Parathyroid adenoma (tissue), 2 donors: ENCODE data around the gene TENT5C.

Experiments
- H2AFZ ChIP-seq: fragments of 300-600 bp; sonication (generic); one replicate; pipeline ENCODE4 v1.7.0; 2017; ENCODE audit warnings: antibody characterized with exemption, mild to moderate bottlenecking
- H3K27ac ChIP-seq: fragments of 300-600 bp; sonication (generic); one replicate; pipeline ENCODE4 v1.7.0; 2017
- H3K27me3 ChIP-seq: fragments of 300-600 bp; sonication (generic); one replicate; pipeline ENCODE4 v1.7.0; 2017; ENCODE audit warnings: low read length; ENCODE audit not compliant: control insufficient read depth, insufficient read depth
- H3K36me3 ChIP-seq: fragments of 300-600 bp; sonication (generic); one replicate; pipeline ENCODE4 v1.7.0; 2017; ENCODE audit warnings: low read length; ENCODE audit not compliant: control insufficient read depth, insufficient read depth
- H3K4me1 ChIP-seq: fragments of 300-600 bp; sonication (generic); one replicate; pipeline ENCODE4 v1.7.0; 2017; ENCODE audit warnings: control low read depth
- H3K4me2 ChIP-seq: fragments of 300-600 bp; sonication (generic); one replicate; pipeline ENCODE4 v1.7.0; 2017; ENCODE audit warnings: low read length
- H3K4me3 ChIP-seq: fragments of 300-600 bp; sonication (generic); one replicate; pipeline ENCODE4 v1.7.0; 2017; ENCODE audit warnings: low read depth, low read length
- H3K79me2 ChIP-seq: fragments of 300-600 bp; sonication (generic); one replicate; pipeline ENCODE4 v1.7.0; 2017; ENCODE audit warnings: control low read depth
- H3K9ac ChIP-seq: fragments of 300-600 bp; sonication (generic); one replicate; pipeline ENCODE4 v1.7.0; 2017; ENCODE audit warnings: mild to moderate bottlenecking
- H3K9me3 ChIP-seq: fragments of 300-600 bp; sonication (generic); one replicate; pipeline ENCODE4 v1.7.0; 2017; ENCODE audit warnings: low read length; ENCODE audit not compliant: control insufficient read depth
- TF ChIP-seq, protein P1 (sequence below): fragments of 300-600 bp; sonication (generic); IDR thresholded peaks from one replicate; pipeline ENCODE4 v1.7.0; 2017; ENCODE audit warnings: antibody characterized with exemption, mild to moderate bottlenecking
- donor health status: primary hyperparathyroidism.

TENT5C gene

DNA sequence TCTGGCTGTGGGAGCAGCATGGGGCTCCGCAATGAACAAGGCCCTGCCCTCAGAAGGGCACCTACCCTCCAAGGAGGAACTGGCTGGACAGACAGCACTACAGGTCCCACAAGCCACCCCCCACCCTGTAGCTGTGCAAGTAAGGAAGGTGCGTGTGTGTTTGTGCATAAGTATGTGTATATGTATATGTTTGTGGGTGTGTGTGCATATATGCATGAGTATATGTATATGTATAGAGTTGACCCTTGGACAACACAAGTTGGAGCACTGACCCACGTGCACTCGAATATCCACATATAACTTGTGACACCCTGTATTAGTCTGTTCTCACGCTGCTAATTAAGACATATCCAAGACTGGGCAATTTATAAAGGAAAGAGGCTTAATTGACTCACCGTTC, 22.6 kb upstream of the TENT5C start:
- no peak overlapping the region for H3K4me3 ChIP-seq
- TF ChIP-seq, protein P1, sequence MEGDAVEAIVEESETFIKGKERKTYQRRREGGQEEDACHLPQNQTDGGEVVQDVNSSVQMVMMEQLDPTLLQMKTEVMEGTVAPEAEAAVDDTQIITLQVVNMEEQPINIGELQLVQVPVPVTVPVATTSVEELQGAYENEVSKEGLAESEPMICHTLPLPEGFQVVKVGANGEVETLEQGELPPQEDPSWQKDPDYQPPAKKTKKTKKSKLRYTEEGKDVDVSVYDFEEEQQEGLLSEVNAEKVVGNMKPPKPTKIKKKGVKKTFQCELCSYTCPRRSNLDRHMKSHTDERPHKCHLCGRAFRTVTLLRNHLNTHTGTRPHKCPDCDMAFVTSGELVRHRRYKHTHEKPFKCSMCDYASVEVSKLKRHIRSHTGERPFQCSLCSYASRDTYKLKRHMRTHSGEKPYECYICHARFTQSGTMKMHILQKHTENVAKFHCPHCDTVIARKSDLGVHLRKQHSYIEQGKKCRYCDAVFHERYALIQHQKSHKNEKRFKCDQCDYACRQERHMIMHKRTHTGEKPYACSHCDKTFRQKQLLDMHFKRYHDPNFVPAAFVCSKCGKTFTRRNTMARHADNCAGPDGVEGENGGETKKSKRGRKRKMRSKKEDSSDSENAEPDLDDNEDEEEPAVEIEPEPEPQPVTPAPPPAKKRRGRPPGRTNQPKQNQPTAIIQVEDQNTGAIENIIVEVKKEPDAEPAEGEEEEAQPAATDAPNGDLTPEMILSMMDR: no peak
- no peaks in the 10 kb centered on the region for H3K79me2 ChIP-seq
- no peaks in the 10 kb centered on the region for H3K36me3 ChIP-seq
- H3K27me3 ChIP-seq: no peaks in the 10 kb centered on the region
- no peak overlapping the region for H3K27ac ChIP-seq
- no peaks in the 10 kb centered on the region for H3K4me1 ChIP-seq
- no peak overlapping the region for H3K4me2 ChIP-seq
- no peak overlapping the region for H2AFZ ChIP-seq
- H3K9me3 ChIP-seq: no peaks in the 10 kb centered on the region
- H3K9ac ChIP-seq: no peak overlapping the region

DNA sequence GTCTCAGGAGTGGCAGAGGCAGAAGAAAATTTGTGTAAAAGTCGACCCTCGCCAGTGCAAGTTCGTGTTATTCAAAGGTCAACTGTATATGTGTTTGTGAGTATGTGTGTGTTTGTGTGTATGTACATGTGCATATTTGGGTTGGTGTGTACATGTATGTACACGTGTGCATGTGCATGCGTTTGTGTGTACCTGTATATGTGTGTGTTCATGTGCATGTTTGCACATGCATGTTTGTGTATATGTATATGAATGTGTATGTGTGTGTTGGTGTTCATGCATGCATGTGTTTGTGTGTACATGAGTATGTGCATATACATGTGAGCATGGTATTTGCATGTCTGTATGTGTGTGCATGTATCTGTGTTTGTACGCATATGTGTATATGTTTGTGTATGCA, 21.7 kb upstream of the TENT5C start:
- H3K27ac ChIP-seq: no peak overlapping the region
- no peak overlapping the region for H3K9ac ChIP-seq
- H2AFZ ChIP-seq: no peak overlapping the region
- H3K27me3 ChIP-seq: no peaks in the 10 kb centered on the region
- TF ChIP-seq, protein P1: no peak
- H3K4me1 ChIP-seq: no peaks in the 10 kb centered on the region
- no peak overlapping the region for H3K4me3 ChIP-seq
- H3K9me3 ChIP-seq: no peaks in the 10 kb centered on the region
- no peaks in the 10 kb centered on the region for H3K36me3 ChIP-seq
- no peak overlapping the region for H3K4me2 ChIP-seq
- no peaks in the 10 kb centered on the region for H3K79me2 ChIP-seq

DNA sequence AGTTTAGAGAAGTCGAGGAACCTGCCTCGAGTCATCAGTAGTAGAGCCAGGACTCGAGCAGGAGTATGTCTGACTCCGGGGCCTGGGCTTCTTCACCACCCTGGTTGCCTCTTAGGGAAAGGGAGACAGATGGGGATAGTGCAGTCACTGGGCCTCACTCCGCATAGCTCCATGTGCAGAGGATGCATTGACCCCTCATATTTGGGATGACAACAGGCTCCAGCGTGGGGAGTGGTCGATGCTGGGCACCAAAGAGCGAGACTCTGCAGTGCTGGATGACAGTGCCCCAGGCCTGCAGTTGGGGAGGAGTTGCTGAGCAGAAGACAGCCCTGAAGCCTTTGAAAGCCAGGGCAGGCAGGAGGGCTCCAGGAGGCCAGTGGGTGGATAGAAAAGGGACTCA, 20.8 kb upstream of the TENT5C start:
- H3K36me3 ChIP-seq: no peaks in the 10 kb centered on the region
- TF ChIP-seq, protein P1: no peak

DNA sequence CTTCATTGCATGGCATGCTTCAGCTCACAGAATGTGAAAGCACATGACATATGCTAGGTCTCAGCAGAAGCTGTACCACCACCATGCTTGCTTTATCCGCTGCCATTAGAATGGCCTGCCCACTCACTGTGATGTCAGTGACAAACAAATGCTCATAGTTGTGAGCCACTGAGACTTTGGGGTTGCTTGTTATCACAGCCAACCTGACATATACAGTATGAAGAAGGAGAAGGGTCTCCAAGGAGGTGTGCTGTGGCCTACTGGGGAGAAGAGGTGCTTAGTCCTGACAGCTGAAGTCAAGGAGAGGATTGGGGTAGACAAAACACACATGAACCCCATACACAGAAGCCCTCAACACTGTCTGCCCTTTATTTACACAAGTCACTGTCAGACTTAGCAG, 19.5 kb upstream of the TENT5C start:
- Histone ChIP-seq H3K9ac (no peak overlapping the region), H3K4me2 (no peak overlapping the region), H3K9me3 (no peaks in the 10 kb centered on the region), H3K36me3 (no peaks in the 10 kb centered on the region), H3K27me3 (no peaks in the 10 kb centered on the region), H3K4me1 (no peaks in the 10 kb centered on the region), H3K27ac (no peak overlapping the region), H3K4me3 (no peak overlapping the region), H2AFZ (no peak overlapping the region), H3K79me2 (no peaks in the 10 kb centered on the region)
- TF ChIP-seq, protein P1: no peak

More for the DNA sequence above, 20.8 kb upstream of the TENT5C start:
- Histone ChIP-seq H3K4me2 (no peak overlapping the region), H3K9me3 (no peaks in the 10 kb centered on the region), H3K27ac (no peak overlapping the region), H3K4me1 (no peaks in the 10 kb centered on the region), H3K27me3 (no peaks in the 10 kb centered on the region), H3K79me2 (no peaks in the 10 kb centered on the region), H2AFZ (no peak overlapping the region), H3K9ac (no peak overlapping the region), H3K4me3 (no peak overlapping the region)

DNA sequence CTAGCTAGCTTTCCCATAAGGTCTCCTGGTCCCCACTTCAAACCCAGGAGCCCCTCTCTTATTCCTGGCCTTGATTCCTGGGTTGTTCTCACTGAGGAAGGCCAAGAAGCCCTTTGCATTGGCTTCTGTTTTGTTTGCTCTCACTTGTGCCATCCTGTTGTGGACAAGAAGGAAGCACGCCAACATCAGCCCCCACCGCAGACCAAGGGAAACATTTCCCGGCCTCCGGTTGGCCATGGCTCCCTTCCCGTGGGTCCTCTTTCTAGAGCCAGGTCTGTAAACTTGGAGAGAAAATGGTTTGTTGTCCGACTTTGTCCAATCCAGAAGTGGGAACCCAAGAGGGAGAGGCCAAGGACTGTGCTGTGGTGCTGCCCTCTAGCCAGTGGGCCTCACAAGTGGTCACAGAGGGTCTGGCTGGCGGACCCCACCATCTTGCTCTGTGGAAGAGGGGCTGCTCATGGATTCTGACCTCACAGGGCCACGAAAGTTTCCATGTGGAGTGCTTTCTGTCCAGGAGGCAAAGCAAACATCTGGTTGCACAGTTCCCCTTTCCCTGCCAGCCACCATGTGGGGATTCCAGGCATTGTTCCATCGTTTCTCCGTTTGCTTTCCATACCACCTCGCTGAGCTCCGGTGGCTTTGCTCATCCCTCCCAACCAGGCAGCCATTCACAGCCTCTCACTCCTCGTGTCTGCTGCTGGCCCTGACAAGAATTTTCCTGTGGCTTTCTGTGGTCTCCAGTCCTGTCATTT, 18.9 kb upstream of the TENT5C start:
- Histone ChIP-seq H3K4me1 (no peaks in the 10 kb centered on the region), H3K4me3 (no peak overlapping the region), H3K9ac (no peak overlapping the region), H2AFZ (no peak overlapping the region), H3K9me3 (no peaks in the 10 kb centered on the region), H3K36me3 (no peaks in the 10 kb centered on the region), H3K79me2 (no peaks in the 10 kb centered on the region), H3K4me2 (no peak overlapping the region), H3K27me3 (no peaks in the 10 kb centered on the region), H3K27ac (no peak overlapping the region)
- TF ChIP-seq, protein P1: no peak
